HG03060 (cell line): ENCODE data around the gene PSG1.
"Not testable (repeated sequence)": the region's sequence is repeated elsewhere in the genome, so short reads cannot be mapped to it uniquely, and the experiment has no call there.

Experiments
- ATAC-seq: cut with Tn5 transposase; IDR thresholded peaks from one replicate; pipeline ENCODE4 v1.9.1; 2021; ENCODE audit warnings: low read depth, moderate number of reproducible peaks; ENCODE audit not compliant: unreplicated experiment

The PSG1 gene

DNA sequence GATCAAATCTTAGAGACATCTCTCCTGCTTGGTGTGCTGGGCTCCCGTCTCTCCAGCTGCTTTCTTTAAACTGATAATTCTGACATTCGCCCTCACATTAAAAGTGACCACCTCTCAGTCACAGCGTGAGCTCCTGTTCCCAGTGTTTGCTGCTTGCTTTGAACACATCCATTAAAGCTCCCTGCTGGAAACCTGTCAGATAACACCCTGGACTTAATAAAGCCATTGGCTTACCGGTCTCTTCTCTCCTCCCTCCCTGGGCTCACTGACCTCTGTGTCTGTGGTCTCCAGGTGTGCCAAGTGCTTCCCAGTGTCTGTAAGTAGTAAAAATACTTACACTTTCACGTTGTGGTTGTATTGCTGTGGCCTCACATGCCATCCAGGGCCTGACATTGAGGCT, 2.5 kb upstream of the PSG1 start:
- not testable (repeated sequence) for ATAC-seq

DNA sequence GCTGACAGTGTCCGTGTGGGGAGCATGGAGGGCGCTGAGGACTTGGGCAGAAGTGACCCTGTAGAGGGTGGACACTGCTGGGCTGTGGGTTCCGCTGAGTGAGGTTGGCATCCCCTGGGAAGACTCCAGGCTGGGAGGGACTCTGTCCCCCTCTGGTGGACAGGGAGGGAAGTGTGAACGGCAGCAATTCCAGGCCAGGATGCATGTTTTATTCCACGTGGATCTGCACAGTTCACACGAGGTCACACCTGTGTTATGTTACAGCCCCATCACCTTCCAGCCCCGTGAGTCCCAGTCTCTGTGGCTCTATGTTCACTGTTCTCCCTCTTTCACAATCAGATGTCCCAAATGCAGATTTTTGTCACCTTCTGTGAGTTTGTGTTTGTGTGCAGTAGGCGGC, 1.8 kb upstream of the PSG1 start:
- ATAC-seq: not testable (repeated sequence)

DNA sequence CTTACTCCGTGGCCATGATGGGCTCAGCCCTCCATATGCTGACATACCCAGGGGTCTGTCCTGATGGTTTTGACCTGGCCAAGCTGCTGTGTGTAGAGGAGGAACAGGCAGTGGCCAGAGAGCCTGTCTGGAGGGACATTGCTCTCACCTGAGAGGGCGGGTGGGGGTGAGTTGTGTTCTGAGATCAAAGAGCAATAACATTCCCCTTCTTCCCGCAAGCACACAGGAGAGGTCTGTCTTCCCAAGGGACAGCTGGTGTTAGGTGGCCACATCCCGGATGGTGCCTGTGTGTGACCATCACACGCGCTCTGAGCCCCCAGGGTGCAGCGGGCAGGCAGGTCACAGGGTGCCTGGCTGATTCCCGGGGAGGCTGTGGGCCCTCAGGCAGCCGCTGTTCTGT, 1.1 kb upstream of the PSG1 start:
- ATAC-seq: not testable (repeated sequence)

DNA sequence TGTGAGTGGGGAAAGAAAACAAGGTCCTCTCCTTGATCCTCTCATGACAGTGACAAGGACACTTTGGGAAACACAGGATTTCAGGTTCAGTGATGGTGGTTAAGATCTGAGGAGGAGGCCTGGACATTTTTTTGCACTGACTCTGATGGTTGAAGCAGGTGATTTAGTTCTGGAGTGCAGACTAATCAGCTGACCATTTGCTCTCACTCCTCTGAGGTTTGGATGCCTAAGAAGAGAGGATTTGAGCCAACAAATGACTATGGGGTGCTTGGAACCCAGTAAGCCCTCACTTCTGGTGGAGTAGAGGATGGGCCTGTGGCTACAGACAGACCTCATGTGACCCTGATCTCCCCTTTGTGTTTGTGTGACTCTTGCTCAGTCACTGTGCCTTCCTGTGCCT, 2.9 kb downstream of the PSG1 start:
- ATAC-seq: not testable (repeated sequence)

DNA sequence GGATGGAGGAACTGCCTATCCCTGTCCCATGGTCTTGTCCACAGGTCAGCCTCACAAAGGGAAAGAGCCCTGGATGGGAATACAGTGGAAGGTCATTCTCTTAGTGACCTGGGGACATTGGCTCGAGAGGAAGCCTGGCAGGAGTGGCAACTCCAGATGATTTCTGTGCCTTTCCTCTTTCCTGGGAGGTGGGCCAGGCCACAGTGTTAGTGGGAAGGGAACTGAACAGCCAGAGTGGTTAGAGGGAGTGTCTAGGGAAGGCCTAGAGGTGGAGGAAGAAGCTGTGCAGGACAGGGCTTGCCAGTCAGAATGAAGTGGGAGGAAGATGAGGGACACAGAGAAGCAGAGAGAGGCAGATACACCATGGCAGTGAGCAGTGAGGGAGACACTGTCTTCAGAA, 3.6 kb downstream of the PSG1 start:
- not testable (repeated sequence) for ATAC-seq

DNA sequence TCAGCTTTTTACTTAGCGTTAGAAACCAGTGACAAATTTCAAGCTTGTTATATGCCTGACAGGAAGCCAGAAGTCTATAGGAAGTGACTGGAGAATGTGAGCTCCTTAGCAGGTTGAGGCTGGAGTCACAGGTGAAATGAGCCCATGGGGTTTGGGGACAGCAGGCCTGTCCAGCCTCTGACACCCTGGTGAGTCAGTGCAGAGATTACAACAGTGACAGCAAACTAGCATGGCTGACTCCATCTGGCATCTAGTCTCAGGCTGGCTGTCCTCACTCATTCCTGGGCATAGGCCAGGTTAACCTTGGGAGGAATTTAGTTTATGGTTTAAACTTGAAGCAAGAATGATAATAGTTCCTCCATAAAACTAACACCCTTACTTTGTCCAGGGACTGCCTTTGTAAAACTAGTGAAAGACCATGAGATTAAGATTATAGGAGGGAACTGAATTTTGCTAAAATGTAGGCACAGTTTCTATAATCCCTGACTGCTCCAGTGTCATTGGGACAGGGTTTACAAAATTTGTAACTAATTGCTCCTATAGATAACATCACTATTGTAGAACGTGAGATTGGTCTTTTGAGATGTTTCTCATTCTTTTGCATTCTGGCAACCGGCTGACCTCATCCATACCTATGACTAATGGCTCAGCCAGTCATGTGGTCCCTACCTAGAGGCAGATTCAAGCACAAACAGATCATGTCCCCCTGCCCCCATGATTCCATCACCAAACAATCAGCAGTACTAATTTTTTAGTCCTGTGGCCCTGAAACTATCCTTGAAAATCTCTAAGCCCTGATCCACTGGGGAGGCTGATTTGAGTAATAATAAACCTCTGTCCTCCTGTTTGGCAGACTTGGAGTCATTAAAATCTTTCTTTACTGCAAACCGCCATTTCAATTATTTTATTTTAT, 4.4 kb downstream of the PSG1 start:
- ATAC-seq: not testable (repeated sequence)

DNA sequence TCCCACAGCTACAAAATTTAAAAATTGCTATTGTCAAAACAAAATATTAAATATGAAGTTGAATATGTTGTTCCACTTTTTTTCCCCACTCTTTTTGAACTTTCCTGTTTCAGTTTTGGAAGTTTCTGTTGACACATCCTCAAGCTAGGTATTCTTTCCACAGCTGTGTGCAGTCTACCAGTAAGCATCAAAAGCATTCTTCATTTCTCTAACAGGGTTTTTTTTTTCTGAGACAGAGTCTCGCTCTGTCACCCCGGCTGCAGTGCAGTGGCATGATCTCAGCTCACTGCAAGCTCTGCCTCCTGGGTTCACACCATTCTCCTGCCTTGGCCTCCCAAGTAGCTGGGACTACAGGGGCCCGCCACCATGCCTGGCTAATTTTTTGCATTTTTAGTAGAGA, 5.4 kb downstream of the PSG1 start:
- ATAC-seq: not testable (repeated sequence)

DNA sequence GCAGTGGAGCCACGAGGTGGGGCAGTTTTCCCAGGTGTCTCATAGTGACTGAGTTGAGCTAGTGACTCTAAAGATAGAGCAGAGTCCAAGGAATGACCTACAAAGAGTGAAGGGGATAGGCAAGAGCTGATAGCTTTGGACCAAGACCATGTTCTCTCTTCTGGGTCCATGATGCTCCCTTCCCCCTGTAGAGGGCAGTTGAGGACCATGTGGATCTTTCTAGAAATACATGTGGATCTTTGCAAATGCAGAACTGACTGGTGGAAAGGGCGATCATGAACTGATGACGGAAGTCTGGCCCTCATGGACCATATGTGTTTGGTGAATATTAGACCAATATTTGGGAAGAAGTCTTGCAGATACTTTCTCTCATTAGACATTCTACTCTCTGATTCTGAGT, 6.9 kb downstream of the PSG1 start:
- ATAC-seq: no peak

DNA sequence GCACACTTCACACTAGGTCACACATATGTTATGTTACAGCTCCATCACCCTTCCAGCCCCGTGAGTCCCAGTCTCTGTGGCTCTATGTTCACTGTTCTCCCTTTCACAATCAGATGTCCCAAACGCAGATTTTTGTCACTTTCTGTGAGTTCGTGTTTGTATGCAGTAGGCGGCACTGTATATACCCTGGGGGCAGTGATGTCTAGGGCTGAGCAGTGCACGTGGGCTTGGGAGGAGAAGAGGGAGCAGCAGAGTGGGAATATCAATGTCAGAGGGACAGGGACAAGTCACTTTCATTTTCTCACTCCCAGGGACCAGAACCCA, 22.0 kb downstream of the PSG1 start:
- ATAC-seq: no peak

DNA sequence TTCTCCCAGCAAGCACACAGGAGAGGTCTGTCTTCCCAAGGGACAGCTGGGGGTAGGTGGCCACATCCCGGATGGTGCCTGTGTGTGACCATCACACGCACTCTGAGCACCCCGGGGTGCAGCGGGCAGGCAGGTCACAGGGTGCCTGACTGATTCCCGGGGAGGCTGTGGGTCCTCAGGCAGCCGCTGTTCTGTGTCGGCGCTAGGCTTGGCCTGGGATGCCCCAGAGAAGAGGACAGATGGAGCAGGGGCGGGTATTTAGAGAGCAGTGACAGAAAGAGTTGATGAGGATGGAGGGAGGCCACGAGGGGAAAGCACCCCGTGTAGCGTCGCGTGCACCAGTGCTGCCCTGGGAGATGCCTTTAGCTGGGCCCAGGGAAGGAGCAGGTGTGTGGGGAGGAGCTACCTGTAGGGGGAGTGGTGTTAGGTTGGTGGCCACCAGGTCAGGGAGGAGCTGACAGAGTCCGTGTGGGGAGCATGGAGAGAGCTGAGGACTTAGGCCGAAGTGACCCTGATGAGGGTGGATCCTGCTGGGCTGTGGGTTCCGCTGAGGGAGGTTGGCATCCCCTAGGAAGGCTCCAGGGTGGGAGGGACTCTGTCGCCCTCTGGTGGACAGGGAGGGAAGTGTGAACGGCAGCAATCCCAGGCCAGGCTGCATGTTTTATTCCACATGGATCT, 22.5 kb downstream of the PSG1 start:
- not testable (repeated sequence) for ATAC-seq

DNA sequence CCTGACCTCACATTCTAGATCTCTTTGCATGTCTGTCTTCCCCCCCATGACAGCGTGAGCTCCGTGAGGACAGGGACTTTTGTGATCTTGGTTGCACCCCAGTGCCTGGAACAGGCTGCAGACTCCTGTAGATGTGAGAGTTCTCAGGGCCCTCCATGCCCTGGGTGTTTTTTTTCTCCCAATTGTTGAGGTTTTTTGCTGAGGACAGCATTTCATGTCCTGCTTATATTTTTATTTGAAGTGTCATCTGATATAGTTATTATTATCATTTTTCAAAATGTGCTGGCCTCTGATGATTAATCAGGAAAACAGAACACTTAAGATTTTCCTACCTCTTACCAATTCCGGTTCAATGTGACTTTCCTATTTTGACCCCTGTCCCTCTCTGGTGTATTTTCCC, 24.8 kb downstream of the PSG1 start:
- not testable (repeated sequence) for ATAC-seq

DNA sequence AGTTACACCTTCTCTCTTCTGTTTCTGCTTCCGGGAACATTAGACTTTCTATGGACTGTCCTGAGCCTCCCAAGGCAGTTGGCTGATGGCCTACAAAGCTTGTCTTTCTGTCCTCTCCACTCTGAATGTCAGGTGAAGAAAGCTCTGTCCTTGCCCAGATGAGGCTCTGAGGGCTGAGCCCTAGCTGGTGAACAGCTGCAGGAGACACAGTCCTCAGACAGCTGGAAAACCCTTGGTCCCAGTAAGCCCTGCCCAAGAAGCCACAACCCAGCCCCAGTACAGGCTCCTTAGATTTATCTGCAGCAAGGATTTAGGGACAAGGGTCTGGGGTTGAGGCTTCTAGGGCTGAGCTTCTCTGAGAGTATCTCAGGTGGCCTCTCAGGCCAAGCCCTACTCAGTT, 26.3 kb downstream of the PSG1 start:
- not testable (repeated sequence) for ATAC-seq

DNA sequence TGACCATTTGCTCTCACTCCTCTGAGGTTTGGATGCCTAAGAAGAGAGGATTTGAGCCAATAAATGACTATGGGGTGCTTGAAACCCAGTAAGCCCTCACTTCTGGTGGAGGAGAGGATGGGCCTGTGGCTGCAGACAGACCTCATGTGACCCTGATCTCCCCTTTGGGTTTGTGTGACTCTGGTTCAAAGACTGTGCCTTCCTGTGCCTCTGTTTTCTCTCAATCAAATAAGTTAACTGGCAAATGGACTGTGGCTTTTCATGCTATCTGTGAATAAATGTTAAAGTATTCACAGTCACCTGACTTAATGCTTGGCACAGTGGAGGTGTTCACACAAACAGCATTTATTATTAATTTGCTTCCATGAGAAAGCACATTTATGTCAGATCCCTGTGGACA, 26.7 kb downstream of the PSG1 start:
- not testable (repeated sequence) for ATAC-seq

DNA sequence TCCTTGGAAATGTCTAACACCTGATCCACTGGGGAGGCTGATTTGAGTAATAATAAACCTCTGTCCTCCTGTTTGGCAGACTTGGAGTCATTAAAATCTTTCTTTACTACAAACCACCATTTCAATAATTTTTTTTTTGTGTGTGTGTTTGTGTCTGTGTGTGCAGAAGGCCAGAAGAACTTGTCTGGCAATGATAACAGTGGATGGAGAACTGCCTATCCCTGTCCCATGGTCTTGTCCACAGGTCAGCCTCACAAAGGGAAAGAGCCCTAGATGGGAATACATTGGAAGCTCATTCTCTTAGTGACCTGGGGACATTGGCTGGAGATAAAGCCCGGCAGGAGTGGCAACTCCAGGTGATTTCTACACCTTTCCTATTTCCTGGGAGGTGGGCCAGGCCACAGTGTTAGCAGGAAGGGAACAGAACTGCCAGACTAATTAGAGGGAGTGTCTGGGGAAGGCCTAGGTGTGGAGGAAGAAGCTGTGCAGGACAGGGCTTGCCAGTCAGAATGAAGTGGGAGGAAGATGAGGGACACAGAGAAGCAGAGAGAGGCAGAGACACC, 27.7 kb downstream of the PSG1 start:
- ATAC-seq: not testable (repeated sequence)

DNA sequence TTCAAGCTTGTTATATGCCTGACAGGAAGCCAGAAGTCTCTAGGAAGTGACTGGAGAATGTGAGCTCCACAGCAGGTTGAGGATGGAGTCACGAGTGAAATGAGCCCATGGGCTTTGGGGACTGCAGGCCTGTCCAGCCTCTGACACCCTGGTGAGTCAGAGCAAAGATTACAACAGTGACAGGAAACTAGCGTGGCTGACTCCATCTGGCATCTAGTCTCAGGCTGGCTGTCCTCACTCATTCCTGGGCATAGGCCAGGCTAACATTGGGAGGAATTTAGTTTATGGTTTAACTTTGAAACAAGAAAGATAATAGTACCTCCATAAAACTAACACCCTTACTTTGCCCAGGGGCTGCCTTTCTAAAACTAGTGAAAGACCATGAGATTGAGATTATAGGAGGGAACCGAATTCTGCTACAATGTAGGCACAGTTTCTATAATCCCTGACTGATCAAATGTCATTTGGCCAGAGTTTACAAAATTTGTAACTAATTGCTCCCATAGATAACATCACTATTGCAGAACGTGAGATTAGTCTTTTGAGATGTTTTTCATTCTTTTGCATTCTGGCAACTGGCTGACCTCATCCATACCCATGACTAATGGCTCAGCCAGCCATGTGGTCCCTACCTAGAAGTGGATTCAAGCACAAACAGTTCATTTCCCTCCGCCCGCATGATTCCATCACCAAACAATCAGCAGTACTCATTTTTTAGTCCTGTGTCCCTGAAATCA, 28.4 kb downstream of the PSG1 start:
- no peak for ATAC-seq

DNA sequence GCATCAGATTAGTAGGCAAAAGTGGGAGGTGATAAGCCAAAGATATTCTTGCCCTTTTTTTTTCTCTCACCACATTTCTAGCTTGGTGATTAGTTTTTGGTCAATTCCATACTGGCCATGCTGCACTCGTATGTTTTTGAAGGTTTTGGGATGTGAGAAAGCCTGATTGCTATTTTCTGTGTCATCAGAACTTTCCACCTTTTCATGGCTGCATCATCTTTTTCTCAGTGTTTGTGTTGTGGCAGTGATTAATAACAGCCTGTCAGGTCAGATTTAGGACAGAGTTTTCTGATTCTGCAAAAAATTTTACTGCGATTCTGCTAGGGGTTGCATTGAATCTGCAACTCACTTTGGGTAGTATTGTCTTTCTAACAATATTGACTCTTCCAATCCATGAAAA, 32.9 kb downstream of the PSG1 start:
- no peak for ATAC-seq

DNA sequence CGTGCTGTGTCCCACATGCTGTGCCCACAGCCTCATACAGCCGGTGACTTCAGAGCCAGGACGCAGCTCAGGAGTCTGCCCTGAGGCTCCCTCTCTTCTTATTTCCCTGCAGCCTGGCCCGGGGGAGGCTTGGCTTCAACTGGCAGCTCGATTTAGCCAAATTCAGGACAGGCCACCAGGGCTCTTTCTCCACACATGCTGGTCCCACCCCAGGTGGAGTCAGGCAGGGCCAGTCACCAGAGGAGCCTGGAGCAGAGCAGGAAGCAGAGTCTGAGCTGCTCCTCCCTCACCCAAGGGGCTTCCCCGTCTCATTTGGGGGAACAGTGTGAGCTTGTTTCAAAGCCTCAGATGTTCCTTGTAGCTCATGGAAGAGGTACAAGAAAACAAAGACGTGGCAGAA, 35.9 kb downstream of the PSG1 start:
- not testable (repeated sequence) for ATAC-seq

DNA sequence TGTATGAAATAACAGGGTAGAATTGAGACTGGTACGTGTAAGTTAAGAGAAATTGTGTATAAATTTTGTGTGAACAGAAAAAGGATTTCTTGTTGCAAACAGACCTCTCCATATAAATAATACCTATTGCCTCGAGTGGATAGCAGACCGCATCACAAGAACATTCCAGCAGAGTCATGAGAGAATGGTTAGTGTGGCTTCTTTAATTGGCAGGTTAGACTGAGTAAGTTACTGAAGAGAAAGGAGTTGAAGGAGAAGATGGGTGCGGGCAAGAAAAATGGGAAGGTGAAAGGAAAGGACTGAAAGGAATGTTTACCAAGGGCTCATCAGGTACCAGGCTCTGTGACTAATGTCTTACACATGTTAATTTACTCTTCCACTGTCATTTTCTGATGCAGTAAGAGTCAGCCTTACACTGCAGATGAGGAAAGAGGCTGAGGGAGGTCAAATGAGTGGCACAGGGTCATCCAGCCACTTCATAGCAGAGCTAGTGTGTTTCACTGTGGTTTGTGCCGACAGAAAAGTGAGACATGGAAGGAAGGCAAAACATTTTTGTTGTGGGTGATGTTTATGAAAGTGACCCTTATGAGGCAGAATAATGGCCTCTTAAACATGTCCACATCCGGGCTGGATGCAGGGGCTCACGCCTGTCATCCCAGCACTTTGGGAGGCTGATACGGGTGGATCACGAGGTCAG, 46.6 kb downstream of the PSG1 start:
- ATAC-seq: not testable (repeated sequence)

DNA sequence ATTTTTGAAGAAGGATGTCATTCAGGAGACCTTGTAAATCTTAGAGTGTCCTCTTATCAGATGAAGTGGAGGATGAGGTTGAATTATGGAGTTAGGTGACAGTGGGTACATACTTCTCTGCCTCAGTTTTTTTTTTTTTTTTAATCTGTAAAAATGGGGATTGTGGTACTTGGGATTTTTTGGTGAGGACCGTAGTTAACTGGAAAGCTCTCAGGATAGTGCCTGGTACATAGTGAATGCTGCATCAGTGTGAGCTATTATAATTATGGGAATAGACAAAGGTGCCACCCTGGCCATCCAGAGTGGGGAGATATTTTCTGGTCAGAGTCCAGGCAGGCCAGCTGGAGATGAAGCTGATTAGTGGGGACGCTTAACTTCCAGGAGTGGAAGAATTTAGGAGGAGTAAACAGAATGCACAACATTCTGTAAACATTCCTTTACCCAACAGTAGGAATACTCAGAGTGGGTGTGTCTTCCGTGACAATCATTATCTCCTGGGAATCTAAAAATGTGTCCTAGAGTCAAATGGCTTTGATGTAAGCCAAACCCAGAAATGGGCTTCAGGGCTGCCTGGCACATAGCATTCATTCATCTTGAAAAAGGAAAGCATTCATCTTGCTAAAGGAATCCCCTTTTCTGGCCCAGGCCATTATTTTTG, 47.4 kb downstream of the PSG1 start:
- ATAC-seq: not testable (repeated sequence)
